ENCODE results near the gene RALY. TPM values are rescaled to one million over a fixed set of nuclear protein-coding genes. Genes with fewer than 3 reads are reported as not detected.

Gene RALY
- total and polyA plus RNA-seq, 2 of the 4 experiments (the other 2 are of a cell fraction): 46.2 to 115 TPM

DNA sequence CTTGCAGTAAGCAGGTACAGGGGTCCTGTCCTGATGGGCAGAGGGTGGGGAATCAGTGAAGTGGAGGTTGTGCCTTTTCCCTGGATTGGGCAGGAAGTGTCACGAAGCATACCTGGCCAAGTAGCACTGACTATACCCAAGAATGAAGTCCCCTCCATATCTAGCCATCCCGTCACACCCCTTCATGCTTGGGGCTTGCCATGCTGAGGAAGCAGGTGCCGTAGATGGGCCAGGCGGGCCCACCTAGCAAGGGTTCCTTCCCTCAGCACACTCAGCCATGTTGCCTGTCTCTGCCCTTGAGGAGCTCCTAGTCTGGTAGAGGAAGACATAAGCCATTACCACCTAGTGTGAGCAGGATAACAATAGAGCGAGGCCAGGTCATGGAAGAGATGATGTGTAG is 84.8 kb downstream of the RALY start:
- in situ Hi-C loops (cut with MboI; ENCODE audit: low sequenced_read_pairs): no loop called here
- Histone ChIP-seq H4K91ac (ENCODE audit: insufficient read depth, low read depth, low read length) (no peak overlapping the region), H3K79me1 (ENCODE audit: low read depth in 1 of 2, low read length in 2 of 2) (peaks cover 37 to 94% of the 10 kb centered on the region in 2 experiments), H3K4me1 (ENCODE audit: control insufficient read depth, insufficient read depth, low read length) (peaks cover 4% of the 10 kb centered on the region; the same call in 1 of the 2 replicates), H2BK20ac (ENCODE audit: low read depth, low read length) (no peak overlapping the region), H3K18ac (ENCODE audit: low read depth, low read length) (no peak overlapping the region), H2BK120ac (ENCODE audit: low read depth, low read length) (no peak overlapping the region), H3K23ac (ENCODE audit: low read depth, low read length) (no peak overlapping the region), H3K56ac (ENCODE audit: extremely low read depth, insufficient read depth, low read length) (no peak overlapping the region), H3K9me3 (ENCODE audit: control insufficient read depth, insufficient read depth, low read length) (no peaks in the 10 kb centered on the region), H2BK15ac (ENCODE audit: low read depth, low read length) (no peak overlapping the region), H4K5ac (ENCODE audit: low read depth, low read length) (no peak overlapping the region), H2BK5ac (ENCODE audit: low read depth, low read length, poor library complexity, severe bottlenecking) (no peak overlapping the region), H4K20me1 (ENCODE audit: insufficient read depth, low read length) (peaks cover 61% of the 10 kb centered on the region), H3K27ac (ENCODE audit: insufficient read depth, low read length) (no peak overlapping the region), H3K4me2 (ENCODE audit: low read depth, low read length) (no peak overlapping the region), H2AFZ (replicated peaks; ENCODE audit: low read length, poor library complexity) (no peak overlapping the region), H2AK5ac (ENCODE audit: low read depth, low read length) (no peak overlapping the region), H3K14ac (replicated peaks; ENCODE audit: low read depth, low read length) (no peak overlapping the region), H3K4me3 (ENCODE audit: insufficient read depth, low read depth, low read length) (no peak overlapping the region), H4K8ac (ENCODE audit: low read depth in 2 of 2, low read length in 2 of 2) (no peak overlapping the region), H3K9ac (ENCODE audit: low read depth, low read length) (no peak overlapping the region), H3K27me3 (ENCODE audit: control insufficient read depth, insufficient read depth, low read length) (no peaks in the 10 kb centered on the region), H3K36me3 (ENCODE audit: control insufficient read depth, insufficient read depth, low read length) (peaks cover 71% of the 10 kb centered on the region), H3K4ac (ENCODE audit: low read depth, low read length) (no peak overlapping the region), H2AK9ac (replicated peaks; ENCODE audit: low read depth, low read length, poor library complexity) (no peak overlapping the region), H3K9me1 (ENCODE audit: insufficient read depth, low read length) (peaks cover 28% of the 10 kb centered on the region)
- no peak for DNase-seq
- POLR2A ChIA-PET (ENCODE audit: unreplicated experiment): no interaction called here
- intact Hi-C loops (cut with micrococcal nuclease): no loop called here
- TF ChIP-seq BHLHE40 (IDR thresholded peaks at IDR 0.05; ENCODE audit: low read depth, low read length) (no peak), POLR2A (IDR thresholded peaks at IDR 0.05; ENCODE audit: low read depth, low read length) (no peak), SMC3 (IDR thresholded peaks at IDR 0.05; ENCODE audit: low read depth, low read length) (no peak), RCOR1 (IDR thresholded peaks at IDR 0.05; ENCODE audit: insufficient replicate concordance, low read length) (no peak)
- TF ChIP-seq, protein P1, sequence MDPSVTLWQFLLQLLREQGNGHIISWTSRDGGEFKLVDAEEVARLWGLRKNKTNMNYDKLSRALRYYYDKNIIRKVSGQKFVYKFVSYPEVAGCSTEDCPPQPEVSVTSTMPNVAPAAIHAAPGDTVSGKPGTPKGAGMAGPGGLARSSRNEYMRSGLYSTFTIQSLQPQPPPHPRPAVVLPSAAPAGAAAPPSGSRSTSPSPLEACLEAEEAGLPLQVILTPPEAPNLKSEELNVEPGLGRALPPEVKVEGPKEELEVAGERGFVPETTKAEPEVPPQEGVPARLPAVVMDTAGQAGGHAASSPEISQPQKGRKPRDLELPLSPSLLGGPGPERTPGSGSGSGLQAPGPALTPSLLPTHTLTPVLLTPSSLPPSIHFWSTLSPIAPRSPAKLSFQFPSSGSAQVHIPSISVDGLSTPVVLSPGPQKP (IDR thresholded peaks at IDR 0.05; ENCODE audit: borderline replicate concordance, low read depth, low read length): no peak
- TF ChIP-seq, protein P2, sequence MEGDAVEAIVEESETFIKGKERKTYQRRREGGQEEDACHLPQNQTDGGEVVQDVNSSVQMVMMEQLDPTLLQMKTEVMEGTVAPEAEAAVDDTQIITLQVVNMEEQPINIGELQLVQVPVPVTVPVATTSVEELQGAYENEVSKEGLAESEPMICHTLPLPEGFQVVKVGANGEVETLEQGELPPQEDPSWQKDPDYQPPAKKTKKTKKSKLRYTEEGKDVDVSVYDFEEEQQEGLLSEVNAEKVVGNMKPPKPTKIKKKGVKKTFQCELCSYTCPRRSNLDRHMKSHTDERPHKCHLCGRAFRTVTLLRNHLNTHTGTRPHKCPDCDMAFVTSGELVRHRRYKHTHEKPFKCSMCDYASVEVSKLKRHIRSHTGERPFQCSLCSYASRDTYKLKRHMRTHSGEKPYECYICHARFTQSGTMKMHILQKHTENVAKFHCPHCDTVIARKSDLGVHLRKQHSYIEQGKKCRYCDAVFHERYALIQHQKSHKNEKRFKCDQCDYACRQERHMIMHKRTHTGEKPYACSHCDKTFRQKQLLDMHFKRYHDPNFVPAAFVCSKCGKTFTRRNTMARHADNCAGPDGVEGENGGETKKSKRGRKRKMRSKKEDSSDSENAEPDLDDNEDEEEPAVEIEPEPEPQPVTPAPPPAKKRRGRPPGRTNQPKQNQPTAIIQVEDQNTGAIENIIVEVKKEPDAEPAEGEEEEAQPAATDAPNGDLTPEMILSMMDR (conservative IDR thresholded peaks at IDR 0.05; ENCODE audit: low read depth, low read length): no peak
- BruUV-seq (replicated peaks): no TSS peak
- WGBS, 2 experiments (ENCODE audit: extremely low coverage in 2 of 2, insufficient read length in 1 of 2): 100% methylated on average over 1 of the region's 5 CpGs; no CpG with 5 or more reads in 1 of the 2 experiments
- ATAC-seq (ENCODE audit: low read depth): no peak
- dilution Hi-C loops (cut with HindIII; ENCODE audit: low sequenced_read_pairs, unreplicated experiment): no loop called here
- CTCF ChIA-PET: no interaction called here

Data from IMR-90 (cell line).